Measurements from ENCODE around the gene ARHGAP15.

GRCh38 chr2:143704451-143705106 lies 575.4 kb downstream of the ARHGAP15 start:
- TF ChIP-seq POLR2A (IDR thresholded peaks at IDR 0.05; ENCODE audit: borderline replicate concordance, extremely low read depth, insufficient read depth, insufficient read length) (no peak), CTCF (IDR thresholded peaks at IDR 0.05 in 2 of 3, conservative IDR thresholded peaks at IDR 0.05 in 1 of 3; ENCODE audit: borderline replicate concordance in 1 of 3, insufficient read depth in 1 of 3, low read depth in 2 of 3, low read length in 2 of 3) (no peak), EGR1 (IDR thresholded peaks at IDR 0.05; ENCODE audit: low read depth) (no peak), EZH2 (IDR thresholded peaks at IDR 0.05) (no peak), POLR2AphosphoS5 (IDR thresholded peaks at IDR 0.05; ENCODE audit: low read depth, low read length) (no peak), MAX (IDR thresholded peaks at IDR 0.05) (no peak), CEBPB (IDR thresholded peaks at IDR 0.05; ENCODE audit: low read depth) (no peak), REST (IDR thresholded peaks at IDR 0.05; ENCODE audit: low read depth) (no peak), ZBTB33 (IDR thresholded peaks at IDR 0.05; ENCODE audit: extremely low read depth, insufficient replicate concordance, low read length) (no peak), EZH2phosphoT487 (IDR thresholded peaks at IDR 0.05; ENCODE audit: borderline replicate concordance) (no peak), ATF3 (IDR thresholded peaks at IDR 0.05) (no peak), JUND (IDR thresholded peaks at IDR 0.05) (no peak), ZNF274 (IDR thresholded peaks at IDR 0.05; ENCODE audit: low read depth, low read length) (no peak)
